SK-N-SH (cell line): ENCODE measurements around the gene CLDN7. TPM values are rescaled to one million over a fixed set of nuclear protein-coding genes. Genes with fewer than 3 reads are reported as not detected.

Source experiments
- CTCF ChIA-PET: fragments of 300-600, 350-600 bp; formaldehyde crosslinking; extraction: SDS; loops from one replicate; lab custom pipeline; 2021; lab: Yijun Ruan, JAX
- POLR2A ChIA-PET: fragments of 350-600 bp; sonication (Branson Sonifier 250); formaldehyde crosslinking; extraction: SDS; loops from one replicate; lab custom pipeline; 2020; ENCODE audit warnings: antibody characterized with exemption, inconsistent platforms; lab: Yijun Ruan, JAX
- DNase-seq: peaks from one replicate; pipeline ENCODE4 v3.0.0; 2012
- H2AFZ ChIP-seq: fragments of 200-600 bp; sonication (generic); 2 replicates; pipeline ENCODE4 v1.8.1; 2016; ENCODE audit warnings: antibody characterized with exemption, mild to moderate bottlenecking, low read depth
- H3F3A ChIP-seq: fragments of 200-600 bp; sonication (generic); replicated peaks from 2 replicates; pipeline ENCODE3; 2016; ENCODE audit warnings: antibody characterized with exemption, mild to moderate bottlenecking; ENCODE audit not compliant: insufficient read depth
- H3K27ac ChIP-seq, 2 experiments: fragments of 200-500 bp in 1 of 2; fragments of 200-600 bp in 1 of 2; sonication (Bioruptor generic) in 1 of 2; sonication (generic), shearing (Covaris generic) in 1 of 2; 2 replicates each; pipeline versions ENCODE4 v1.5.1 to v1.6.1; 2014 to 2016; ENCODE audit warnings: low read depth in 2 of 2, inconsistent platforms in 1 of 2, low read length in 1 of 2, mild to moderate bottlenecking in 1 of 2, mixed read lengths in 1 of 2
- H3K27me3 ChIP-seq: fragments of 200-600 bp; sonication (generic), shearing (Covaris generic); 2 replicates; pipeline ENCODE4 v1.6.1; 2016; ENCODE audit warnings: mixed run types; ENCODE audit not compliant: insufficient read depth
- H3K36me3 ChIP-seq, 2 experiments: fragments of 200-500 bp in 1 of 2; fragments of 200-600 bp in 1 of 2; sonication (Bioruptor generic) in 1 of 2; sonication (generic) in 1 of 2; replicated peaks in 1 of 2; 2 replicates each; pipeline versions ENCODE3 to v1.5.1; 2014 to 2016; ENCODE audit warnings: low read length in 1 of 2, mild to moderate bottlenecking in 1 of 2; ENCODE audit not compliant: insufficient read depth in 2 of 2, control insufficient read depth in 1 of 2
- H3K4me1 ChIP-seq, 2 experiments: fragments of 200-500 bp in 1 of 2; fragments of 200-600 bp in 1 of 2; sonication (Bioruptor generic) in 1 of 2; sonication (generic), shearing (Covaris generic) in 1 of 2; 2 replicates each; pipeline versions ENCODE4 v1.5.1 to v1.6.1; 2014 to 2016; ENCODE audit warnings: low read depth in 1 of 2, low read length in 1 of 2, mixed run types in 1 of 2; ENCODE audit not compliant: insufficient read depth in 2 of 2, control insufficient read depth in 1 of 2
- H3K4me2 ChIP-seq: fragments of 200-600 bp; sonication (generic), shearing (Covaris generic); 2 replicates; pipeline ENCODE4 v1.6.1; 2017; ENCODE audit warnings: mixed run types
- H3K4me3 ChIP-seq, 2 experiments: fragments of 200-500 bp in 1 of 2; fragments of 200-600 bp in 1 of 2; sonication (Bioruptor generic) in 1 of 2; sonication (generic), shearing (Covaris generic) in 1 of 2; 2 replicates each; pipeline versions ENCODE4 v1.5.1 to v1.8.1; 2014 to 2016; ENCODE audit warnings: low read depth in 2 of 2, inconsistent platforms in 1 of 2, low read length in 1 of 2, mild to moderate bottlenecking in 1 of 2, mixed read lengths in 1 of 2, moderate library complexity in 1 of 2
- H3K79me2 ChIP-seq: fragments of 200-600 bp; sonication (generic); 2 replicates; pipeline ENCODE4 v1.8.1; 2017; ENCODE audit warnings: mild to moderate bottlenecking; ENCODE audit not compliant: insufficient read depth
- H3K9ac ChIP-seq: fragments of 200-600 bp; sonication (generic); 2 replicates; pipeline ENCODE4 v1.6.1; 2017; ENCODE audit warnings: mixed run types
- H3K9me2 ChIP-seq: fragments of 200-600 bp; sonication (generic); 2 replicates; pipeline ENCODE4 v1.6.1; 2017; ENCODE audit warnings: mixed run types
- H3K9me3 ChIP-seq: fragments of 200-600 bp; sonication (generic); 2 replicates; pipeline ENCODE4 v1.6.1; 2017; ENCODE audit warnings: mixed run types, mild to moderate bottlenecking, moderate library complexity
- H4K20me1 ChIP-seq: fragments of 200-600 bp; sonication (generic); 2 replicates; pipeline ENCODE4 v1.6.1; 2017; ENCODE audit warnings: mild to moderate bottlenecking, mixed run types; ENCODE audit not compliant: insufficient read depth
- ELF1 ChIP-seq: IDR thresholded peaks from 2 replicates; pipeline ENCODE4 v1.4.0; 2012
- EP300 ChIP-seq, 2 experiments: IDR thresholded peaks; 2 replicates each; pipeline versions ENCODE4 v1.4.0 to v1.6.1; 2012; ENCODE audit warnings: borderline replicate concordance in 1 of 2, low read depth in 1 of 2, low read length in 1 of 2
- FOXJ3 ChIP-seq: sonication (generic); formaldehyde crosslinking; IDR thresholded peaks from 2 replicates; pipeline ENCODE4 v1.5.1; 2020; ENCODE audit warnings: mild to moderate bottlenecking, missing genetic modification reagents
- JUND ChIP-seq: IDR thresholded peaks from 2 replicates; pipeline ENCODE4 v1.4.0; 2012
- MEF2A ChIP-seq: IDR thresholded peaks from 2 replicates; pipeline ENCODE4 v1.4.0; 2012; ENCODE audit warnings: low read depth, borderline replicate concordance
- NFIC ChIP-seq: IDR thresholded peaks from 2 replicates; pipeline ENCODE4 v1.4.0; 2012; ENCODE audit warnings: borderline replicate concordance
- RAD21 ChIP-seq: IDR thresholded peaks from 2 replicates; pipeline ENCODE4 v1.6.1; 2012; ENCODE audit warnings: mild to moderate bottlenecking, low read length
- RCOR1 ChIP-seq: fragments of 150-350 bp; IDR thresholded peaks from 2 replicates; pipeline ENCODE4 v1.6.1; 2017; ENCODE audit warnings: antibody characterized with exemption, low read length
- RXRA ChIP-seq: IDR thresholded peaks from 2 replicates; pipeline ENCODE4 v1.4.0; 2012; ENCODE audit warnings: low read depth, mild to moderate bottlenecking, borderline replicate concordance
- SIN3A ChIP-seq: IDR thresholded peaks from 2 replicates; pipeline ENCODE4 v1.6.1; 2012; ENCODE audit warnings: low read depth, mild to moderate bottlenecking, low read length, moderate library complexity, borderline replicate concordance
- SMC3 ChIP-seq: IDR thresholded peaks from 2 replicates; pipeline ENCODE4 v1.6.1; 2012; ENCODE audit warnings: low read depth, low read length, improper control_type of control experiment
- TAF1 ChIP-seq: IDR thresholded peaks from 2 replicates; pipeline ENCODE4 v1.6.1; 2012; ENCODE audit warnings: low read depth, mild to moderate bottlenecking, low read length, moderate library complexity, borderline replicate concordance
- TCF12 ChIP-seq: IDR thresholded peaks from 2 replicates; pipeline ENCODE4 v1.4.0; 2012
- YY1 ChIP-seq: IDR thresholded peaks from 2 replicates; pipeline ENCODE4 v1.4.0; 2012; ENCODE audit warnings: low read depth, mild to moderate bottlenecking
- WGBS: methylation state at CpG from one replicate; pipeline ENCODE4 v1.1.6; 2017; ENCODE audit warnings: low lambda C conversion rate; 5-methylcytosine and 5-hydroxymethylcytosine counted together
- polyA plus RNA-seq, 3 experiments: library from polyadenylated mRNA; depleted of rRNA; stranded (reverse); fragments of >200 nt; gene quantifications; 2 replicates each; pipeline ENCODE4 v1.2.3, GENCODE V29; 2012
- TF ChIP-seq, protein P1 (sequence below): fragments of 200-600 bp; sonication (generic); IDR thresholded peaks from 2 replicates; pipeline ENCODE4 v1.6.1; 2017; ENCODE audit warnings: antibody characterized with exemption, mild to moderate bottlenecking, moderate library complexity
- TF ChIP-seq, protein P2 (sequence below): fragments of 150-350 bp; IDR thresholded peaks from 2 replicates; pipeline ENCODE4 v1.6.1; 2016; ENCODE audit warnings: mild to moderate bottlenecking, low read depth, low read length
- TF ChIP-seq, protein P3 (sequence below): IDR thresholded peaks from 2 replicates; pipeline ENCODE4 v1.4.0; 2012; ENCODE audit warnings: low read depth, borderline replicate concordance
- TF ChIP-seq, protein P4 (sequence below): IDR thresholded peaks from 2 replicates; pipeline ENCODE4 v1.4.0; 2012; ENCODE audit warnings: low read depth, borderline replicate concordance
- TF ChIP-seq, protein P5 (sequence below): IDR thresholded peaks from 2 replicates; pipeline ENCODE4; 2012

Gene CLDN7
- polyA plus RNA-seq, 1 of the 3 experiments (the other 2 are of a cell fraction): 5.0 TPM

DNA sequence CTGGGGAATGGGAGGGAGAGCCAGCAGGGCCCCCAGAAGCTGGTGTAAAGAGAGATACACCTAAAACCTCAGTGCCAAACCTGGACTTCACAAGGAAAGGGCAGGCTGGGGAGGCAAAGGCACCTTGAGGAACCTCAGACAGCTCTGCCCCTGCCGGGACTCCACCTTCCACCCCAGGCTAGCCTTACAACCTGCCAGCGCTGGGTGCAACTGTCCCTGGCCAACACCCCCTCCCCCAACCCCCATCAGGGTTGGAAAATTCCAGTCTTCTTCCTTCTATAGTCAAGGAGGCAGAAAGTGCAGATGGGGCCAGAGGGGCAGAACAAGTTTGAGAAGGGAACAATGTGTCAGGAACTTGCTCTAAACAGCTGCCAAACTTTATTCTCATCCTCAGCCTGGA lies 29.9 kb upstream of the CLDN7 start:
- Histone ChIP-seq H3K27me3 (peaks cover 30% of the 10 kb centered on the region; the same call in 1 of the 2 replicates), H3K9me3 (no peaks in the 10 kb centered on the region), H3K9ac (no peak overlapping the region), H3K9me2 (no peaks in the 10 kb centered on the region), H3F3A (peaks cover 15% of the 10 kb centered on the region), H3K4me1 (peaks cover 3 to 8% of the 10 kb centered on the region in 2 experiments; a peak in 1 of 4 replicates), H3K4me3 (no peak overlapping the region), H4K20me1 (no peaks in the 10 kb centered on the region), H2AFZ (no peak overlapping the region), H3K36me3 (no peaks in the 10 kb centered on the region), H3K27ac (no peak overlapping the region), H3K4me2 (no peak overlapping the region), H3K79me2 (no peaks in the 10 kb centered on the region)
- WGBS: 70% methylated on average over 2 of the region's 2 CpGs
- no peak for DNase-seq
- ChIA-PET POLR2A (interaction anchor here (0.5 to 0.7 kb wide), 2 partner anchors 54 to 642 kb away, joined by 3 to 5 read pairs; no protein-coding TSS in a partner anchor), CTCF (interaction anchor here (1.2 to 3.5 kb wide), 3 partner anchors 11 to 247 kb away, joined by 3 to 34 read pairs (median 10); partner anchors contain the start of gene SLC2A4)
- TF ChIP-seq YY1 (no peak), MEF2A (no peak), TCF12 (no peak), SMC3 (no peak), EP300 (IDR thresholded peaks at IDR 0.05; ENCODE audit: borderline replicate concordance in 1 of 2, low read depth in 1 of 2, low read length in 1 of 2) (no peak), NFIC (no peak), TAF1 (no peak), FOXJ3 (CRISPR knock-in tag) (no peak)
- TF ChIP-seq, protein P1, sequence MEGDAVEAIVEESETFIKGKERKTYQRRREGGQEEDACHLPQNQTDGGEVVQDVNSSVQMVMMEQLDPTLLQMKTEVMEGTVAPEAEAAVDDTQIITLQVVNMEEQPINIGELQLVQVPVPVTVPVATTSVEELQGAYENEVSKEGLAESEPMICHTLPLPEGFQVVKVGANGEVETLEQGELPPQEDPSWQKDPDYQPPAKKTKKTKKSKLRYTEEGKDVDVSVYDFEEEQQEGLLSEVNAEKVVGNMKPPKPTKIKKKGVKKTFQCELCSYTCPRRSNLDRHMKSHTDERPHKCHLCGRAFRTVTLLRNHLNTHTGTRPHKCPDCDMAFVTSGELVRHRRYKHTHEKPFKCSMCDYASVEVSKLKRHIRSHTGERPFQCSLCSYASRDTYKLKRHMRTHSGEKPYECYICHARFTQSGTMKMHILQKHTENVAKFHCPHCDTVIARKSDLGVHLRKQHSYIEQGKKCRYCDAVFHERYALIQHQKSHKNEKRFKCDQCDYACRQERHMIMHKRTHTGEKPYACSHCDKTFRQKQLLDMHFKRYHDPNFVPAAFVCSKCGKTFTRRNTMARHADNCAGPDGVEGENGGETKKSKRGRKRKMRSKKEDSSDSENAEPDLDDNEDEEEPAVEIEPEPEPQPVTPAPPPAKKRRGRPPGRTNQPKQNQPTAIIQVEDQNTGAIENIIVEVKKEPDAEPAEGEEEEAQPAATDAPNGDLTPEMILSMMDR: no peak

DNA sequence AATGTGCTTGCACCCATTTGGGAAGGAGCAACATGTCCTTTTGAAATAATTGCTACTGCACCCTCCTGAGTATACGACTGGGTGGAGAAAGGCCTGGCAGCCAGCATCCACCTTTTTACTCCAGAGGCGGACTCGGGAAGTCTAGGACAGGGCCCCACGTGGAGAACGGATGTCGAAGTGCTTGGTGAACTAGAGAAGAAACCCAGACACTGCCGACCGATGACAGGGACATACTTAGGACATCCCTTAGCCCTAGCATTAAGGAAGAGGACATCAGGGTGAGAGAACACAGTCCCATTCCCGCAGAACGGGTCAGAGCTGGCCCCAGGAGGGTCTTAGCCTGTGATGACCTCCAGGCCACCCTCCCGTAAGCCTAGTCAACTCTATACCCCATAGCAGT lies 28.4 kb upstream of the CLDN7 start:
- H3K4me3 ChIP-seq: no peak overlapping the region
- ChIA-PET CTCF (interaction anchor here (3.5 kb wide), 1 partner anchor 9 kb away, joined by 34 read pairs; the partner anchor contains the start of gene SLC2A4), POLR2A (no interaction called here)
- H3F3A ChIP-seq: peaks cover 10% of the 10 kb centered on the region
- WGBS: 56% methylated on average over 9 of the region's 11 CpGs
- DNase-seq: no peak
- H3K9ac ChIP-seq: no peak overlapping the region
- H3K4me1 ChIP-seq: peaks cover 0 to 6% of the 10 kb centered on the region in 2 experiments; a peak in 1 of 4 replicates
- H3K36me3 ChIP-seq: no peaks in the 10 kb centered on the region
- H4K20me1 ChIP-seq: no peaks in the 10 kb centered on the region
- no peak overlapping the region for H2AFZ ChIP-seq
- H3K9me2 ChIP-seq: no peaks in the 10 kb centered on the region
- H3K79me2 ChIP-seq: no peaks in the 10 kb centered on the region
- no peaks in the 10 kb centered on the region for H3K9me3 ChIP-seq
- H3K4me2 ChIP-seq: no peak overlapping the region
- no peak overlapping the region for H3K27ac ChIP-seq
- peaks cover 30% of the 10 kb centered on the region; the same call in 1 of the 2 replicates for H3K27me3 ChIP-seq
- TF ChIP-seq, protein P2, sequence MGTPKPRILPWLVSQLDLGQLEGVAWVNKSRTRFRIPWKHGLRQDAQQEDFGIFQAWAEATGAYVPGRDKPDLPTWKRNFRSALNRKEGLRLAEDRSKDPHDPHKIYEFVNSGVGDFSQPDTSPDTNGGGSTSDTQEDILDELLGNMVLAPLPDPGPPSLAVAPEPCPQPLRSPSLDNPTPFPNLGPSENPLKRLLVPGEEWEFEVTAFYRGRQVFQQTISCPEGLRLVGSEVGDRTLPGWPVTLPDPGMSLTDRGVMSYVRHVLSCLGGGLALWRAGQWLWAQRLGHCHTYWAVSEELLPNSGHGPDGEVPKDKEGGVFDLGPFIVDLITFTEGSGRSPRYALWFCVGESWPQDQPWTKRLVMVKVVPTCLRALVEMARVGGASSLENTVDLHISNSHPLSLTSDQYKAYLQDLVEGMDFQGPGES: no peak
- TF ChIP-seq RAD21 (no peak), EP300 (IDR thresholded peaks at IDR 0.05; ENCODE audit: borderline replicate concordance in 1 of 2, low read depth in 1 of 2, low read length in 1 of 2) (no peak), JUND (no peak), RXRA (no peak), RCOR1 (no peak), SIN3A (no peak), TAF1 (no peak), ELF1 (no peak)
- TF ChIP-seq, protein P3, sequence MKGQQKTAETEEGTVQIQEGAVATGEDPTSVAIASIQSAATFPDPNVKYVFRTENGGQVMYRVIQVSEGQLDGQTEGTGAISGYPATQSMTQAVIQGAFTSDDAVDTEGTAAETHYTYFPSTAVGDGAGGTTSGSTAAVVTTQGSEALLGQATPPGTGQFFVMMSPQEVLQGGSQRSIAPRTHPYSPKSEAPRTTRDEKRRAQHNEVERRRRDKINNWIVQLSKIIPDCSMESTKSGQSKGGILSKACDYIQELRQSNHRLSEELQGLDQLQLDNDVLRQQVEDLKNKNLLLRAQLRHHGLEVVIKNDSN: no peak
- TF ChIP-seq, protein P4, sequence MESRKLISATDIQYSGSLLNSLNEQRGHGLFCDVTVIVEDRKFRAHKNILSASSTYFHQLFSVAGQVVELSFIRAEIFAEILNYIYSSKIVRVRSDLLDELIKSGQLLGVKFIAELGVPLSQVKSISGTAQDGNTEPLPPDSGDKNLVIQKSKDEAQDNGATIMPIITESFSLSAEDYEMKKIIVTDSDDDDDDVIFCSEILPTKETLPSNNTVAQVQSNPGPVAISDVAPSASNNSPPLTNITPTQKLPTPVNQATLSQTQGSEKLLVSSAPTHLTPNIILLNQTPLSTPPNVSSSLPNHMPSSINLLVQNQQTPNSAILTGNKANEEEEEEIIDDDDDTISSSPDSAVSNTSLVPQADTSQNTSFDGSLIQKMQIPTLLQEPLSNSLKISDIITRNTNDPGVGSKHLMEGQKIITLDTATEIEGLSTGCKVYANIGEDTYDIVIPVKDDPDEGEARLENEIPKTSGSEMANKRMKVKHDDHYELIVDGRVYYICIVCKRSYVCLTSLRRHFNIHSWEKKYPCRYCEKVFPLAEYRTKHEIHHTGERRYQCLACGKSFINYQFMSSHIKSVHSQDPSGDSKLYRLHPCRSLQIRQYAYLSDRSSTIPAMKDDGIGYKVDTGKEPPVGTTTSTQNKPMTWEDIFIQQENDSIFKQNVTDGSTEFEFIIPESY: no peak
- TF ChIP-seq, protein P1: no peak
- TF ChIP-seq, protein P5, sequence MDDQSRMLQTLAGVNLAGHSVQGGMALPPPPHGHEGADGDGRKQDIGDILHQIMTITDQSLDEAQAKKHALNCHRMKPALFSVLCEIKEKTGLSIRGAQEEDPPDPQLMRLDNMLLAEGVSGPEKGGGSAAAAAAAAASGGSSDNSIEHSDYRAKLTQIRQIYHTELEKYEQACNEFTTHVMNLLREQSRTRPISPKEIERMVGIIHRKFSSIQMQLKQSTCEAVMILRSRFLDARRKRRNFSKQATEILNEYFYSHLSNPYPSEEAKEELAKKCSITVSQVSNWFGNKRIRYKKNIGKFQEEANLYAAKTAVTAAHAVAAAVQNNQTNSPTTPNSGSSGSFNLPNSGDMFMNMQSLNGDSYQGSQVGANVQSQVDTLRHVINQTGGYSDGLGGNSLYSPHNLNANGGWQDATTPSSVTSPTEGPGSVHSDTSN: no peak
